Activated CD8-positive, alpha-beta memory T cell treated with anti-CD3 and anti-CD28 coated beads for 1 hour (primary cell): Measurements from ENCODE around the gene ITGB3.

Source experiments
- DNase-seq, 2 donors: peaks; one replicate each; pipeline ENCODE4 v3.0.0-alpha.2; 2020; ENCODE audit warnings: low read depth in 1 of 2; ENCODE audit errors: extremely low read depth in 1 of 2

The ITGB3 gene

GRCh38 chr17:47274319-47275069 lies 20.9 kb downstream of the ITGB3 start:
- no peak for DNase-seq

GRCh38 chr17:47275245-47275984 lies 21.8 kb downstream of the ITGB3 start:
- DNase-seq: no peak

GRCh38 chr17:47276444-47276843 lies 22.8 kb downstream of the ITGB3 start:
- DNase-seq: no peak

GRCh38 chr17:47276868-47277267 lies 23.2 kb downstream of the ITGB3 start:
- DNase-seq: no peak

GRCh38 chr17:47277921-47278320 lies 24.3 kb downstream of the ITGB3 start:
- no peak for DNase-seq

- DNase-seq: no peak
These were observed 24.9 kb downstream of the ITGB3 start for GRCh38 chr17:47278561-47278960.

GRCh38 chr17:47279062-47279801 lies 25.6 kb downstream of the ITGB3 start:
- DNase-seq: no peak

GRCh38 chr17:47280072-47280811 lies 26.6 kb downstream of the ITGB3 start:
- DNase-seq: no peak

GRCh38 chr17:47281216-47281615 lies 27.6 kb downstream of the ITGB3 start:
- no peak for DNase-seq

- DNase-seq: no peak
These were observed 31.4 kb downstream of the ITGB3 start for GRCh38 chr17:47285003-47285402.

GRCh38 chr17:47286198-47286914 lies 32.7 kb downstream of the ITGB3 start:
- no peak for DNase-seq

- no peak for DNase-seq
These were observed 33.4 kb downstream of the ITGB3 start for GRCh38 chr17:47287068-47287467.

- DNase-seq: no peak
These were observed 34.0 kb downstream of the ITGB3 start for GRCh38 chr17:47287639-47288038.

- DNase-seq: no peak
These were observed 35.0 kb downstream of the ITGB3 start for GRCh38 chr17:47288531-47289116.

GRCh38 chr17:47289302-47289701 lies 35.7 kb downstream of the ITGB3 start:
- DNase-seq: no peak

- no peak for DNase-seq
These were observed 37.2 kb downstream of the ITGB3 start for GRCh38 chr17:47290870-47291241.

GRCh38 chr17:47291242-47291873 lies 37.7 kb downstream of the ITGB3 start:
- DNase-seq: no peak

GRCh38 chr17:47292206-47292605 lies 38.6 kb downstream of the ITGB3 start:
- DNase-seq: no peak

- DNase-seq: no peak
These were observed 41.6 kb downstream of the ITGB3 start for GRCh38 chr17:47295037-47295873.
